ENCODE results near the gene HPS3.

Gene HPS3

DNA sequence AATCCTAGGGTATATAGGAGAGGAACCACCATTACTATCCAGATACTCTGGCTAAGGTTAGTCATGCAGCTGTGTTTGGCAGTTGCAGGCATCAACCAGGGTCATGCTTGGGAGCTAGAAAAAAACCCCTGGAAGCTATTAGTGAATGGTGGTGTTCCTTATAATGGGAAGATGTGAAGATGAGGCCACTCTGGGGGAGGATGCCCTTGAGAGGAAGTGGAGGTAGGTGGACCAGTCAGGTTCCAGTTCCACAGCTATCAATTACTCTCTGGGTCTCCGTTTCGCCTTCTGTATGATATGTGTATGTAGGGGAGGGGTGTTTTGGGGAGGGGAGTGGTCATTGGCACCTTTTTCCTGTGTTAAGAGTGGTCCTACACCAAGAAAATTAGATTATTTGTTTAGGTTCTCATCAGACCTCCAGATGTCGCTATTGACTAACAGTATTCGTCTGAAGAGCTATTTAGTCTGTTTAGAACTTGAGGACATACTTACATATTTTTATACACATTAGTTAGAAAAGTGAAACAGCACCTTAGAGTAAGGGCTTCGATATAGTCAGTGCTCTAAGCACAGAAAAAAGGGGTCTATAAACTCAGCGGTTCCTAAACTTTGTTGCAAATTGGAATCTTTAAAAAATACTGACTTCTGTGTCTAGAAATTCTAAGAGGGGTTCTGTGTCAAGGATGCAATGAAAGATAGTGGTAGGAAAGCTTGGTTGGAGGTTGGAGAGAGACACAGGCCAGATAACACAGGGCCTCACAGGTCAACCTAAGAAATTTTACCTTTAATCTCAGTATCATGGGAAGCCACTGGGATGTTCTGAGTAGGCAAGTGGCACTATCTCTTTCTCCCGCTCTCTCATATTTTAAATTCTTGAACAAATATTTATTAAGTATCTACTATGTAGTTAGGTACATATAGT lies 9.1 kb upstream of the HPS3 start:
- peak; percentile 71 for DNase-seq

DNA sequence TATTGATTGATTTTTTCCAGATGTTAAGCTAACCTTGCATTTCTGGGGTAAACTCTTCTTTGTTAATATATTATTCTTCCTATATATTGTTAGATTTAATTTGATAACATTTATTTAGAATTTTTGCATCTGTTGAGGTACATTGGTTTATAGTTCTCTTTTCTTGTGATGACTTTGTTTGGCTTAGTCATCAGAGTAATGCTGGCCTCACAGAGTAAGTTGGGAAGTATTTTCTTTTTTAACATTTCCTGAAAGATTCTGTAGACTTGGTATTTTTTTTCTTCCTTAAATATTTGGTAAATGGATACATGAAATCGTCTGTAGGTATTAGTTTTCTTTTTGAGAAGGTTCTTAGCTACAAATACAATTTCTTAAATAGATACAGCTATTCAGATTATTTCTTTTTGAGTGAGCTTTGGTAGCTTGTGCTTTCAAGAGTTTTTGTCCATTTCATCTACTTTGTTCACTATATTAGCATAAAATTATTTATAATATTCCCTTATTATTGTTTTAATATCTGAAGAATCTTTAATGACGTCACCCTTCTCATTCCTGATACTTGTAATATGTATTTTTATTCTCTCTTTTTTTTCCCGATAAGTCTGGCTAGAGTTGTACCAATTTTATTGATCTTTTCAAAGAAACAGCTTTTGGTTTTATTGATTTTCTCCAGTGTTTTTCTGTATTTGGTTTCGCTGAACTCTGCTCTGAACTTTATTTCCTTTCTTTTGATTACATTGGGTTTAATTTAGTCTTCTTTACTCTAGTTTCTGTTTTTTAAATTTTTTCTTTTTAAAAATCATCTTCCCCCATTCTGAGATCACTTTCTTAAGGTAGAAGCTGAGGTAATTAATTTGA lies 6.5 kb upstream of the HPS3 start:
- no peak for DNase-seq

DNA sequence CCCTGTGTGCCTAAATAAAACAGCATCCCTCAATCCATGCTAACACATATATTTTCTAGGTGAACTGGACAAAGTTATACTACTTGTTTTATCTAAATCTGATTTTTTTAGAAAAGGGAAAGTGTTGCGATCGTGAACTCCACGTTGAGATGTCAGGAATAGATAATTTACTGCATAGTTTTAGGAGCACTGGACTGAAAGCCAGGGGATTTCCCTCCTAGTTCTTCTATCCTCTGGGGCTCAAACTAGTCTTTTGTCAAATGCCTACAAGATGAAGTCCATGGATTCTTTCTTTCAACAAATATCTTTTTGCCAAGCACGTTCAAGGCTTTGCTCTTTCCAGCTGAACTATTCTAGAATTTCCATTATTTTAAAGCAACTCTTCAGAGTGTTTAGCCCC lies 617 bp upstream of the HPS3 start:
- DNase-seq: peak; percentile 11

DNA sequence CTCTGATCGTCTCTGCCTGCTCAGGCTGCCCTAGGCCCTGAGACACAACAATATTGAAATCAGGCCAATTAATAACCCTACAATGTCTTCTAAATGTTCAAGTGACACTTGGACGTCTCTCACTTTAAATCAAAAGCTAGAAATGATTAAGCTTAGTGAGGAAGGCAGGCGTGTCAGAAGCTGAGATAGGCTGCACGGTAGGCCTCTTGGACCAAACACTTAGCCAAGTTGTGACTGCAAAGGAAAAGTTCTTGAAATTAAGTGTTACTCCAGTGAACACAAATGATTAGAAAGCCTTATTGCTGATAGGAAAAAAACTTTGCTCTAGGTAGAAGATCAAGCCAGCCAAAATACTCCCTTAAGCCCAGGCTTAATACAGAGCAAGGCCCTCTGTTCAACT lies 2.2 kb downstream of the HPS3 start:
- DNase-seq: no peak

- DNase-seq: no peak
Measured at GRCh38 chr3:149134575-149134974, 5.1 kb downstream of the HPS3 start.

DNA sequence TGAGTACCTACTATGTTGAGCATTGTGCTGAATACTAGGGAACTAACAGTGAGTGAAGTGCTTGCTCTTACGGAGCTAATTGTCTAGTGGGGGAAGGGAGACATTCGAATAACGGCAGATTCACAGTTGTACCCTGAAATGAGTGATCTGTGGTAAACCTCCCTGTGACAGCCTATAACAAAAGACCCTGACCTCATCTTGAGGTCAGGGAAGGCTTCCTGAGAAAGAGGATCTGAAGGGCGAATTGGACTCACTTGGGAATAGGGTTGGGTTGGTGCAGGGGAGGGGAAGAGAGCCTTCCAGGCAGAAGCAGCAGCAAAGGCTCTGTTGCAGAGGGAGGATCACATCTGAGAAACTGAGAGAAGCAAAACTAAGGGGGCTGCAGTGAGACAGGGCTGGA lies 13.2 kb downstream of the HPS3 start:
- DNase-seq: no peak

DNA sequence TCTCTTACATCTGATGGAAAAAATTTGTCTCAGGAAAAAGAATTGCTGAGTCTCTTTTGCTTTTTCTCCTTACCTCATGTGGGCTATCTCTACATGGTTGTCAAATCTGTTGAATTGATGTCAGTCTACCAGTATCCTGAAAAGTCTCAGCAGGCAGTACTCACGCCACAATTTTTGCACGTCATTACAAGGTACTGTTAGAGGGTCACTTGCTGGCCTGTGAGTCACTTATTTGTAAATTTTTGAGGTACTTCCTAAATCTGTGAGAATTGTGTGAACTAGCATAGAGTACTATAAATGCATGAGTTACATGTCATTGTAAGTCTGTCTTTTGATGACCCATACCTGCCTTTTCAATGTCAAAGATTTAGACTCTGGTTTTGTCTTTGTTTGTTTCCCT lies 15.9 kb downstream of the HPS3 start:
- no peak for DNase-seq

- DNase-seq: no peak
Measured at GRCh38 chr3:149145974-149146373, 16.5 kb downstream of the HPS3 start.

DNA sequence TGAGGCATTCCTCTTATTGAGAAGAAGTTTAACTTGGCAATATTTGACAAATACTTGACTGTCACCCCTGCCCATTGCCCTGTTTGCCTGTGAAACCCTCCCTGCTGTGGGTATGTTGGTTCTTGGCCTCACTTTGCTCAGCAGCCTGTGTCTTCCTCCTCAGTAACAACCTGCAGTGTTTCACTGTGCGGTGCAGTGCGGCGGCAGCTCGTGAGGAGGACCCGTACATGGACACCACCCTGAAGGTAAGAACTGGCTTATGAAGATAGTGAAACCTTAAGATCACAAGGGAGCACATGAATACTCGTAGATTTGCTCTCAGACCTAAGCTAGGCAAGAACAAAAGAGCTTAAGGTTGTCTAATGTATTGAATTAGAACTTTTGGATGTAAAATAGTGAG lies 21.0 kb downstream of the HPS3 start:
- DNase-seq: no peak

DNA sequence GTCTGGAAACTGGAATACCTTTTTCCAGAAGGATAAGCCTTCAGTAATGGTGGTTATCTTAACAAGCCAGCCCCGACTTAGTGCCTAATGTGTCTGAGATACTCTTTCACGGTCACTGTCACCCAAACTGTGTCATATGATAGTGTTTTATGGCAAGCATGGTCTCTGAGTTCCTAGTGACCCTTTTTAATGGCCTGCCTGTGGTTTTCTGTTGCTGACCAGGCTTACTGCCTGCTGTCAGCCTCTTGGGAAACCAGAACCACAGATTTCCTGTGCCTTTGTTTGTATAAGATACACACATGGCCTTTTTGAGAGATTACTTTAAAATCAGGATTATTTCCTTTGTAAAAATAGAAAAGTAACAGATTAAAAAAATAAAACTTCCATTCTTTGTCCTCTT lies 22.4 kb downstream of the HPS3 start:
- DNase-seq: peak; percentile 43

GRCh38 chr3:149152420-149152819 lies 23.0 kb downstream of the HPS3 start:
- peak; percentile 59 for DNase-seq

- DNase-seq: no peak
Measured at GRCh38 chr3:149153402-149153801, 24.0 kb downstream of the HPS3 start.

DNA sequence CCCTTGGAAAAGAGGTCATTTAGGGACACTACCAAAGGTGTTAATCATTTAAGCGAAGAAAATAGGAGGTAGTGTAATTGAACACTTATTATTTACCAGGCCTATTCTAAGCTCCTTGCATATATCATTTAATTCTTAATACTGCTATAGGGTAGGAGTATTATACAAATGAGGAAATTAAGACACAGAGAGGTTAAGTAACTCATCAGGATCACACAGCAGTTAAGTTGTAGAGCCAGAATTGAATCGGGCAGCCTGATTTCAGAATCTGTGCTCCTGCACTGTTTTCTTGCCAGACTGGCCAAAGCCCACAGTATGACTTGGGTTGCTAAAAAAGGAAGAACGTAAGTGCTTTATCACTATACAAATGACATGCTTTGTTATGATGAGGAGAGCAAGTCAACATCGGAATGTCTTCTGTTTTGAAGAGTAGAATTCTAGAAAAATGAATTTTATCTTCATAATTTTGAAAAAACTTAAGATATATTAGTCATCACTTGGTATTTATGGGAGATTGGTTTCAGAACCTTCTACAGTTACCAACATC lies 31.4 kb downstream of the HPS3 start:
- DNase-seq: no peak

DNA sequence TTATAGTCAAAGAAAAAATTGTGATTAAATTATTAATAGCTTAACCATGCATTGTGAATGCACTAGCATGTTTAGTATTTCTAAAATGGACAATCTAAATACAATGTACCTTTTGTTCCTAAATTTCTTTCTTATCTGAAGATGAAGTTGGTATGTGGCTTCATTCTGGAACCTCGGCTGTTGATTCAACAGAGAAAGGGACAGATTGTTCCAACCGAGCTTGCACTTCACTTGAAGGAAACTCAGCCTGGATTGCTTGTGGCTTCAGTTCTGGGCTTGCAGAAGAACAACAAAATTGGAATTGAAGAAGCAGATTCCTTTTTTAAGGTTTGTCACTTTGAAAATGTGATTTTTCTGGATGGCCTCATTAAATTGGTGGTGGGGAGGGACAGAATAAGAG lies 32.6 kb downstream of the HPS3 start:
- DNase-seq: no peak

GRCh38 chr3:149163066-149163465 lies 33.6 kb downstream of the HPS3 start:
- no peak for DNase-seq

GRCh38 chr3:149167898-149168297 lies 38.5 kb downstream of the HPS3 start:
- DNase-seq: no peak

DNA sequence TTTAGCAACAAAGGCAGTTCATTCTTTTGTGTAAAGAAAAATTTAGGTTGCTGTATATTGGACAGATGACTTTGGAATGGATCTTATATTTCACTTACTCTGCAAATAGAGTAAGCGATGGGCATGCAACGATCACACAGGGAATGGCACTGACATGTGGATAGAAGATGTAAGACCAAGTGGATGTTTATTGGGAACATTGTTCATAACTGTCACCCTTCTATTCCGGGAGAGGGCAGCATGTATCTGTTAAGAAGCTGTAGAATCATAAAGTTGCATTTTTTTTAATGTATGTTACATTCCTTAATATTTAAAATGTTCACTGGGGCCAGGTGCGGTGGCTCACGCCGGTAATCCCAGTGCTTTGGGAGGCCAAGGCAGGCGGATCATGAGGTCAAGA lies 41.2 kb downstream of the HPS3 start:
- no peak for DNase-seq

GRCh38 chr3:149174901-149175300 lies 45.5 kb downstream of the HPS3 start:
- peak; percentile 49 for DNase-seq

DNA sequence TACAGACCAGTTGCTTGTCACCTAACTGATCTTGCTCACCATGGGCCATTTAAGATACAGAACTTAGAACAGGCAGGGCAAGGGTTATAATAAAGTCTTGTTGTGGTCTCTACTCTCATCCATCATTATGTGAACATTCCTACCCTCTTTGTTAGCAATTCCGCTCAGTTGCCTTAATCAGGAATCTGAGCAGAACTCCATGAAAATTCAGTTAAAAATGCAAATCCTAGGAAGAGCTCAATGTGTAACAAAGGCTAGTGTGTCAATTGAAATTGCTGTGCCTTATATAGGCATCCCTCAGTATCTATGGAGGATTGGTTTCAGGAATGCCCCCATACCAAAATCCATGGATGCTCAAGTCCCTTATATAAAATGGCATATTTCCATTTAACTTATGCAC lies 47.7 kb downstream of the HPS3 start:
- no peak for DNase-seq

GRCh38 chr3:149179220-149179619 lies 49.8 kb downstream of the HPS3 start:
- peak; percentile 85 for DNase-seq

DNA sequence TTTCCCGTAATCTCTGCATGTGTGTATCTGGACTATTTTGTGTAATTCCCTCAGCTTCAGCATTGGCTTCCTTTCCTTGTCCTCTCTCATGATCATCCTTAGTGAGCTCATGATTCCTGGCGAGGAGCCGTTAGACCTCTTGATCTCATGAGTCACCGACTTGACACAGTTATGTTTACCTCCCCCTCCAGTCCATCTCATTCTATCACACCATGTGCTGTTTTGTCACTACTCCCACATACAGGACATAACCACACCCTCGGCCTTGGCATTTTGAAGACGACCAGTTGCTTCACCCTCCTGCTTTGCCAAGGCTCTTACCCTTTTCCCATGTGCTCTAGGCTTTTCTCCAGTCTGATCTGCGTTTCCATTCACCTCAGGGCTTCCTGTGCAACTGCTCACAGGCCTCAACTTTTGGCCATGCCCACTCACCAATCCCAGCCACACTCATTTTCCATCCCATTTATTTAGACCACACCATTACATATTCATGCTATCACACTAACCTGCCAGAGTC lies 50.7 kb downstream of the HPS3 start:
- DNase-seq: peak; percentile 98

DNA sequence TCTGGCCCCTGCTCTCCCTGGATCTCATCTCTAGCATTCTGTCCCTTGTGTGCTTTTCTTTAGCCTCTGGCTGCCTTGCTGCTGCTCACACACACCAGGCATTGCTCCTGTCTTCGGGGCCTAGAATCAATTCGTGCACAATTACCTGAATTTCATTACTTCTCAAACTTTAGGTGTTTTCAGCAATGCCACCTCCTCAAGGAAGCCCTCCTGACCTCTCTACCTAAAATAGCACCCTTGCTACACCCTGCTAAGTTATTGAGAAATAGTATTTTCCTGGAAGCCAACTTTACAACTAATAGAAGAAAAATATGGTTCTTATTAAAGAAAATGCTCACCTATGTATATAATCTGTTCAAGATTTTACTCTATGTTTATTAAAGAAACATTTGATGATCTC lies 51.7 kb downstream of the HPS3 start:
- DNase-seq: no peak

- no peak for DNase-seq
Measured at GRCh38 chr3:149186219-149186618, 56.8 kb downstream of the HPS3 start.

DNA sequence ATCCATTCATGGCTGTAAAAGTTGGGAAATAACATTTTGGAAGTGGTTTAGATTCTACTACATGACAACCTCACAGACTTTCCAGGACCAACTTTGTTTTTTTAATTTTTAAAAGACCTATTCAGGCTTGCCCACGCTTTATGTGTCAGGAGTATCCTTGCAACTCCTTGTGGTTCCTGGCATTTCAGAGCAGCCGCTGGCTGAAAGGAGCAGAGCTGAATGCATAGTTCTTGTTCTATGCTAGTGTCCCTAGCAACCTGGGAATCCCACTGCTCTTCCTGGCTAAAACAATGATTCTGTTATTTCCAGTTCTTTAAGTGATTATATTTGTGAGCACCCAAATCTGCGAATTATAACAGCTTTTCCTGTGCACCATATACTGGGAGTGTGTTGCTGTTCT lies 57.3 kb downstream of the HPS3 start:
- no peak for DNase-seq

All from fibroblast of upper back skin (primary cell).